SJCRH30 (cell line): Measurements from ENCODE around the gene ST6GALNAC2. TPM values are rescaled to one million over a fixed set of nuclear protein-coding genes. Genes with fewer than 3 reads are reported as not detected.
A peak's percentile ranks its signal among the peaks of the same experiment; 100 is the strongest.
"Not testable (repeated sequence)": the region's sequence is repeated elsewhere in the genome, so short reads cannot be mapped to it uniquely, and the experiment has no call there.

Source experiments
- DNase-seq, 2 experiments: peaks; one replicate each; pipeline ENCODE4 v3.0.0-alpha.2; 2015 to 2020
- H3K27ac ChIP-seq: fragments of 250-450 bp; sonication (Bioruptor Pico); 2 replicates; pipeline ENCODE4 v1.5.1; 2020; ENCODE audit warnings: mild to moderate bottlenecking, moderate library complexity
- H3K27me3 ChIP-seq: fragments of 250-450 bp; sonication (Bioruptor Pico); 2 replicates; pipeline ENCODE4 v1.5.1; 2020; ENCODE audit warnings: mild to moderate bottlenecking, moderate library complexity
- H3K36me3 ChIP-seq: fragments of 250-450 bp; sonication (Bioruptor Pico); 2 replicates; pipeline ENCODE4 v1.5.1; 2020; ENCODE audit warnings: mild to moderate bottlenecking, moderate library complexity
- H3K4me1 ChIP-seq: fragments of 250-450 bp; sonication (Bioruptor Pico); 2 replicates; pipeline ENCODE4 v1.5.1; 2020; ENCODE audit warnings: mild to moderate bottlenecking, moderate library complexity
- H3K4me3 ChIP-seq: fragments of 250-450 bp; sonication (Bioruptor Pico); 2 replicates; pipeline ENCODE4 v1.5.1; 2020; ENCODE audit warnings: mild to moderate bottlenecking, moderate library complexity
- H3K9me3 ChIP-seq: fragments of 250-450 bp; sonication (Bioruptor Pico); replicated peaks from 2 replicates; pipeline ENCODE4 v1.5.1; 2020; ENCODE audit warnings: mild to moderate bottlenecking, moderate library complexity
- total RNA-seq: library from RNA; depleted of rRNA; stranded (reverse); fragments of >200 nt; shearing (Covaris generic); gene quantifications from 2 replicates; pipeline ENCODE4 v1.2.3, GENCODE V29; 2014

ST6GALNAC2 gene
- total RNA-seq, 1 experiment from 2014 or later, result not detected

- no peak for DNase-seq
- H3K27ac ChIP-seq, result no peak overlapping the region
- no peak overlapping the region for H3K4me3 ChIP-seq
- peaks cover 59% of the 10 kb centered on the region for H3K36me3 ChIP-seq
- H3K9me3 ChIP-seq, result no peaks in the 10 kb centered on the region
- H3K4me1 ChIP-seq, result peaks cover 16% of the 10 kb centered on the region
- no peaks in the 10 kb centered on the region for H3K27me3 ChIP-seq
These were observed 25.4 kb downstream of the ST6GALNAC2 start for GRCh38 chr17:76560036-76560876.

GRCh38 chr17:76559460-76559859, 26.2 kb downstream of the ST6GALNAC2 start:
- H3K9me3 ChIP-seq, H3K4me3 ChIP-seq: not testable (repeated sequence)

GRCh38 chr17:76558198-76559095, 27.2 kb downstream of the ST6GALNAC2 start:
- Histone ChIP-seq H3K36me3 (peaks cover 51% of the 10 kb centered on the region), H3K27ac (peak overlapping the region; percentile 82), H3K4me3 (peak overlapping the region; percentile 87), H3K9me3 (no peaks in the 10 kb centered on the region), H3K27me3 (no peaks in the 10 kb centered on the region), H3K4me1 (peaks cover 16% of the 10 kb centered on the region)
- DNase-seq, result peak in 1 of 2 experiments; percentile 65

More at GRCh38 chr17:76559460-76559859, 26.2 kb downstream of the ST6GALNAC2 start:
- Histone ChIP-seq H3K4me1 (peaks cover 16% of the 10 kb centered on the region), H3K36me3 (peaks cover 54% of the 10 kb centered on the region)
- not testable (repeated sequence) for H3K27me3 ChIP-seq, DNase-seq, H3K27ac ChIP-seq

GRCh38 chr17:76557368-76558197, 28.1 kb downstream of the ST6GALNAC2 start:
- Histone ChIP-seq H3K4me3 (peak overlapping the region; percentile 87), H3K27ac (peak overlapping the region; percentile 82), H3K4me1 (peaks cover 16% of the 10 kb centered on the region), H3K36me3 (peaks cover 44% of the 10 kb centered on the region), H3K9me3 (no peaks in the 10 kb centered on the region), H3K27me3 (no peaks in the 10 kb centered on the region)
- DNase-seq, result peak; percentile 99 to 100

- H3K4me3 ChIP-seq, result peak overlapping the region; percentile 87
- no peaks in the 10 kb centered on the region for H3K9me3 ChIP-seq
- peak in 1 of 2 experiments; percentile 53 for DNase-seq
- peaks cover 40% of the 10 kb centered on the region for H3K36me3 ChIP-seq
- no peaks in the 10 kb centered on the region for H3K27me3 ChIP-seq
- peak overlapping the region; percentile 82 for H3K27ac ChIP-seq
- peaks cover 16% of the 10 kb centered on the region for H3K4me1 ChIP-seq
These were observed 28.8 kb downstream of the ST6GALNAC2 start for GRCh38 chr17:76556765-76557367.

GRCh38 chr17:76554131-76554530, 31.5 kb downstream of the ST6GALNAC2 start:
- Histone ChIP-seq H3K36me3 (peaks cover 13% of the 10 kb centered on the region), H3K4me1 (peaks cover 12% of the 10 kb centered on the region), H3K27ac (no peak overlapping the region), H3K4me3 (no peak overlapping the region), H3K9me3 (no peaks in the 10 kb centered on the region), H3K27me3 (no peaks in the 10 kb centered on the region)
- no peak for DNase-seq

GRCh38 chr17:76553178-76553908, 32.3 kb downstream of the ST6GALNAC2 start:
- Histone ChIP-seq H3K4me1 (peaks cover 6% of the 10 kb centered on the region; the same call in 1 of the 2 replicates), H3K9me3 (no peaks in the 10 kb centered on the region), H3K27me3 (no peaks in the 10 kb centered on the region), H3K4me3 (no peak overlapping the region), H3K36me3 (peaks cover 5% of the 10 kb centered on the region), H3K27ac (no peak overlapping the region)
- DNase-seq, result no peak

GRCh38 chr17:76551685-76552084, 34.0 kb downstream of the ST6GALNAC2 start:
- H3K4me1 ChIP-seq, result peaks cover 12% of the 10 kb centered on the region
- DNase-seq, result no peak
- no peak overlapping the region for H3K27ac ChIP-seq
- H3K9me3 ChIP-seq, result no peaks in the 10 kb centered on the region
- H3K4me3 ChIP-seq, result no peak overlapping the region
- no peaks in the 10 kb centered on the region for H3K36me3 ChIP-seq
- H3K27me3 ChIP-seq, result no peaks in the 10 kb centered on the region

- Histone ChIP-seq H3K36me3 (no peaks in the 10 kb centered on the region), H3K4me3 (no peak overlapping the region), H3K27me3 (no peaks in the 10 kb centered on the region), H3K9me3 (no peaks in the 10 kb centered on the region), H3K4me1 (peaks cover 19% of the 10 kb centered on the region), H3K27ac (no peak overlapping the region)
- DNase-seq, result no peak
These were observed 34.7 kb downstream of the ST6GALNAC2 start for GRCh38 chr17:76550712-76551615.

GRCh38 chr17:76549539-76549938, 36.1 kb downstream of the ST6GALNAC2 start:
- no peaks in the 10 kb centered on the region for H3K36me3 ChIP-seq
- no peak overlapping the region for H3K27ac ChIP-seq
- DNase-seq, result no peak
- no peak overlapping the region for H3K4me3 ChIP-seq
- no peaks in the 10 kb centered on the region for H3K9me3 ChIP-seq
- H3K27me3 ChIP-seq, result no peaks in the 10 kb centered on the region
- peaks cover 24% of the 10 kb centered on the region for H3K4me1 ChIP-seq

- DNase-seq, result no peak
These were observed 36.5 kb downstream of the ST6GALNAC2 start for GRCh38 chr17:76549215-76549518.

GRCh38 chr17:76548378-76549214, 37.1 kb downstream of the ST6GALNAC2 start:
- H3K27ac ChIP-seq, result no peak overlapping the region
- no peaks in the 10 kb centered on the region for H3K36me3 ChIP-seq
- H3K27me3 ChIP-seq, result no peaks in the 10 kb centered on the region
- peaks cover 26% of the 10 kb centered on the region for H3K4me1 ChIP-seq
- DNase-seq, result no peak
- H3K4me3 ChIP-seq, result no peak overlapping the region
- H3K9me3 ChIP-seq, result no peaks in the 10 kb centered on the region

More at GRCh38 chr17:76549215-76549518, 36.5 kb downstream of the ST6GALNAC2 start:
- no peak overlapping the region for H3K27ac ChIP-seq
- no peaks in the 10 kb centered on the region for H3K36me3 ChIP-seq
- no peaks in the 10 kb centered on the region for H3K9me3 ChIP-seq
- H3K4me3 ChIP-seq, result no peak overlapping the region
- no peaks in the 10 kb centered on the region for H3K27me3 ChIP-seq
- peaks cover 24% of the 10 kb centered on the region for H3K4me1 ChIP-seq
